SIG-M5 treated with dmso at 0.1 percent for 504 hours (cell line): Measurements from ENCODE around the gene CFAP300.

Experiments used
- DNase-seq: peaks from one replicate; lab custom pipeline; 2025; ENCODE audit not compliant: unreplicated experiment; lab: John Stamatoyannopoulos, UW

Gene CFAP300

DNA sequence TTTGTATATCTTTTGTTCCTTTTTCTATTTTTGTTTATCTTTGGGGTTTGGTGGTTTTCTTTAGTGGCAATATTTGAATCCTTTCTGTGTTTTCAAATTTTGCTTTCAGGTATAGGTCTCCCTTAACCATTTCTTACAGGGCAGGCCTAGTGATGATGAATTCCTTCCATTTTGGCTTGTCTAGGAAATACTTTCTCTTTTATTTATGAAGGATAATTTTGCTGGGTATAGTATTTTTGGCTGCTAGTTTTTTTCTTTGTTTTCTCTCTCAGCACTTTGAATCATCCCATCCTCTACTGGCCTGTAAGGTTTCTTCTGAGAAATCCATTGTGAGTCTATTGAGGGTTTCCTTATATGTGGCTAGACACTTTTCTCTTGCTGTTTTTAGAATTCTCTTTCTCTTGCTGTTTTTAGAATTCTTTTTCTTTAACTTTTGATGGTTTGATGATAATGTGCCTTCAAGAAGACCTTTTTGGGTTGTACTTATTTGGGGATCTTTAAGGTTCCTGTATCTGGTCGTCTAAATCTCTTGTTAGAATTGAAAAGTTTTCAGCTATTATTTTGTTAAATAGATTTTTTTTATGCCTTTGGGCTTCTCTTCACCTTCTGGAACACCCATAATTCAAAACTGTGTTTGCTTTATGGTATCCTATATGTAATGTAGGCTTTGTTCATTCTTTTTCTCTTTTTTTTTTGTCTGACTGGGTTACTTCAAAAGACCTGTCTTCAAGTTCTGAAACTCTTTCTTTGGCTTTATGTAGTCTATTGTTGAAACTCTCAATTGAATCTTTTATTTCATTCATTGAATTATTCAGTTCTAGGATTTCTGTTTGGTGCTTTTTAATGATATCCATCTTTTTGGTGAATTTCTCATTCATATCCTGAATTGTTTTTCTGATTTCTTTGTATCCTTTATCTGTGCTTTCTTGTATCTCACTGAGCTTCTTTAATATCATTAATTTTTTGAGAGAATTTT, 24.5 kb downstream of the CFAP300 start:
- no peak for DNase-seq

GRCh38 chr11:102073253-102073652, 26.0 kb downstream of the CFAP300 start:
- DNase-seq: no peak

- DNase-seq: no peak
Observed at GRCh38 chr11:102079625-102080024, 32.4 kb downstream of the CFAP300 start.

- DNase-seq: no peak
Observed at GRCh38 chr11:102081313-102081712, 34.1 kb downstream of the CFAP300 start.

DNA sequence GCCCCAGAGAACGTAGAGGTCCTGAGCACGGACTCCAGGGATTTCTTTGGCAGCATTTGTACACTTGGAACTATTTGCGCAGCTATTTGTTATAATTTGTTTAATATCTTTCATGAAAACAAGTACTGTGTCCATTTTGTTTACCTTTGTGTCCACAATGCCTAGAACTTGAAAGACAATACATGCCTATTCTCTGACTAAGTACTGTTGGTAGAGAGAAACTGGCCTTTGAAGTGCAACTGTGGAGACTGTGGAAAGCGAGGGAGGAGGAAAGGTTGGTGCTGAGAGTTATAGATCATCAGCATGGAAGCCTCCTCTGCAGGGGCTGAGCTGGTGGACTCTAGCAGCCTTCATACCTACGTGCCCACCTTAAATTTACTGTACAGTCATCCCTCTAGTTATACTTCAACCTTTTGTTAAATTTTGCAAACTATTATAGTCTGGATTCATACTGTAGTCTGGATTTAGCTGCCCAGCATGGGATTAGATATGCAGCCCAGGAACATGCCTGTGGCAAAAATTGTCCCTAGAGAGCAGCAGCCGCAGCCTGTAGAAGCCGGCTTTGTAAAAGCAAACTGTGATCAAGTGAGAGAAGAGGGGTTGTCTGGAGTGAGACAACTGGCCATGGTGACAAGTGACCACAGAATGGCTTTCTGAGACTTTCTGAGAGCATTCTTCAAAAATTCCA, 38.8 kb downstream of the CFAP300 start:
- DNase-seq: no peak

DNA sequence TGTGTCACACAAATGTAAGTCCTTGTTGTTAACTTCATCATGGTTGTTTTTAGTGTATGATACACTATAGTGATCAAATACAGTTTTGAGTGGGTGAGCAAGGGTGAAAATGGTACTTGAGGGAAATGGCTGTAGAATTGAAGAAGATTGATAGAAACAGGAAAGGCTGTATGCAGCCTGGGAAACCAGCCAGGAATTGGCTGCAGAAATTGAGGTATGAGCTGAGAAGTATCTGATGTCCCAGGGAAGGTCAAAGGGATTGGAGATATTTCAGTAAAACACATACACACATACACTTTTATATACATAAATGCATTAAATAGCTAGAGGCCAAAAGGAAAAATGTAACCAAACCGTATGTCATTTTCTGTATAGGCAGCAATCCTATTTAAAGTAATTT, 49.9 kb downstream of the CFAP300 start:
- no peak for DNase-seq

DNA sequence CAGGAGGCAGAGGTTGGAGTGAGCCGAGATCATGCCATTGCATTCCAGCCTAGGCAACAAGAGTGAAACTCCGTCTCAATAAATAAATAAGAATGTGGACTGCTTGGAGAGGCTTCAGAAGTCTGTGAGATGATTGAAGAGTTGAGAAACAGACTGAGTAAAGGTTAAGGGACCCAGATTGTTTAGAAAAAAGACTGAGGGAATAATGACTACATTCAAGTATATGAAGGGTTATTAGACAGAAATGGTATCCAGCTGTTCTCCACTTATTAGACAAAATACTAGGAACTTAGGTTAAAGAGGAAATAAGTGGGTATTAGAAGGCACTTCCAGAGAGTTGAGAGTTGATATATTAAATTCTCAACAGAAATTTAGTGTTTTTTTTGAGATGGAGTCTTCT, 52.5 kb downstream of the CFAP300 start:
- DNase-seq: no peak

- DNase-seq: no peak
Observed at GRCh38 chr11:102108734-102109440, 61.6 kb downstream of the CFAP300 start.

GRCh38 chr11:102109896-102110760, 62.9 kb downstream of the CFAP300 start, which contains the start of gene YAP1:
Gene YAP1, plus strand, starts transcription at chr11:102110447. Its CDS starts 402 bp downstream, at chr11:102110849.
- DNase-seq: peak; percentile 70

DNA sequence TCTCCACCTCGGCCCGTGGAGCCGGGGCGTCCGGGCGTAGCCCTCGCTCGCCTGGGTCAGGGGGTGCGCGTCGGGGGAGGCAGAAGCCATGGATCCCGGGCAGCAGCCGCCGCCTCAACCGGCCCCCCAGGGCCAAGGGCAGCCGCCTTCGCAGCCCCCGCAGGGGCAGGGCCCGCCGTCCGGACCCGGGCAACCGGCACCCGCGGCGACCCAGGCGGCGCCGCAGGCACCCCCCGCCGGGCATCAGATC, 63.4 kb downstream of the CFAP300 start:
- DNase-seq: no peak

GRCh38 chr11:102111011-102111786, 64.0 kb downstream of the CFAP300 start:
- DNase-seq: no peak

GRCh38 chr11:102111787-102112508, 64.7 kb downstream of the CFAP300 start:
- DNase-seq: peak; percentile 9

GRCh38 chr11:102112509-102112821, 65.2 kb downstream of the CFAP300 start:
- no peak for DNase-seq

- no peak for DNase-seq
Observed at GRCh38 chr11:102114032-102114431, 66.8 kb downstream of the CFAP300 start.

GRCh38 chr11:102115557-102115956, 68.3 kb downstream of the CFAP300 start:
- DNase-seq: no peak

GRCh38 chr11:102116453-102117205, 69.4 kb downstream of the CFAP300 start:
- DNase-seq: no peak

DNA sequence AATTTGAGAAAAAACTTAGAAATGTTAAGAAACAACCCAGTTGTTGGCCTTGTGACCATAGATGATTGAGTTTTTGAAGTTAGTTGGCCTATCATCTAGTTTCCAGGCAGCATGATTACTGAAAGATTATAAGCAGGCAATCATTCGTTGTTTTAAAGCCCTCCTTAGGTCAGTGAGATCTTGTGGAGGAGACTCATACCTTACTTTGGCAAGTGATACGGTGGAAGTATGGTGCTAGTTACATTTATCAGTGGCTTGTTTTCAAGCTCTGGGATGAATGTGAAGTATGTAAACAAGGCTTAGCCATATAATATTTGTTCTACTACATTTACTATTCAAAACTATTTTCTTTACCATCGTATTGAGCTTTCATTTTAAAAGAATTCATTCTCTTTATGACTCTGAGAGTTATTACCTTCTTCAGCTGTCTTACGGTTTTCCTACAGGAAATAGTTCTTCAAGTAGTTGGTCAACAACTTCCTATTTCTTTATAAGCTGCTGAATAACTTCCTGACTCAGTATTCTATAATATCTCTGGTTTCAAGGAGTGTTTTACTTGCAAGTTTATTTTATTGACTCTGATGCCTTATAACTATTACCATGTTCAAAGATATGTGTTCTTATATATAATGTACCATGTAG, 70.4 kb downstream of the CFAP300 start:
- DNase-seq: no peak

DNA sequence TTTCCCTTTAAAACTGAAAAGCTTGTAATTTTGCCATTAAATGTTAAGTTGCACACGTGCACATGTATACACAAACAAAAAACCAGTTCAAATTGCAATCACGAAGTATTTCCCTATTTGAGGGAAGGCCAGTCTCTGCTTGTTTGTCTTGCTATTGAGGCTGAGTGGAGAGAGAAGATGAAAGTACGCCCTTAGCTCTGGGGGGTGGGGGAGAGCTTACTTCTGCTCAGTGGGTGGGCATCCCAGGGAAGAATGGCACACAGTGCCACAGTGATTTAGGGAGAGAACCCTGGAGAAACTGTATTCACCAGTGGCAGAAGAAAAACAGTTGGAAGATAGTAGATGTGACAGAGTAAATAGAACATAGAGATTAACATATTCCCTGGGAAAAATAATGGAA, 71.7 kb downstream of the CFAP300 start:
- no peak for DNase-seq
